ENCODE results near the gene VWF.

VWF gene

GRCh38 chr12:6031001-6031400 lies 93.5 kb downstream of the VWF start:
- Histone ChIP-seq H3K4me3 (replicated peaks; ENCODE audit: insufficient read depth, low read length) (no peak overlapping the region), H3K27me3 (ENCODE audit: insufficient read depth, poor library complexity, severe bottlenecking) (no peaks in the 10 kb centered on the region), H3K27ac (replicated peaks) (no peak overlapping the region)
- TF ChIP-seq POLR2AphosphoS5 (IDR thresholded peaks at IDR 0.05; ENCODE audit: low read depth) (no peak), GABPA (IDR thresholded peaks at IDR 0.05; ENCODE audit: low read depth) (no peak), CTCF (IDR thresholded peaks at IDR 0.05; ENCODE audit: insufficient read depth, low read length) (no peak), SPI1 (IDR thresholded peaks at IDR 0.05; ENCODE audit: borderline replicate concordance, low read depth) (no peak), REST (IDR thresholded peaks at IDR 0.05; ENCODE audit: insufficient replicate concordance, low read depth) (no peak)
- no peak for DNase-seq (ENCODE audit: low read depth in 1 of 2, low spot score in 1 of 2)

- H3K27me3 ChIP-seq (ENCODE audit: insufficient read depth, poor library complexity, severe bottlenecking) = no peaks in the 10 kb centered on the region
- H3K4me3 ChIP-seq (replicated peaks; ENCODE audit: insufficient read depth, low read length) = no peak overlapping the region
- no peak overlapping the region for H3K27ac ChIP-seq (replicated peaks)
- no peak for DNase-seq (ENCODE audit: low read depth in 1 of 2, low spot score in 1 of 2)
- TF ChIP-seq GABPA (IDR thresholded peaks at IDR 0.05; ENCODE audit: low read depth) = no peak
- TF ChIP-seq REST (IDR thresholded peaks at IDR 0.05; ENCODE audit: insufficient replicate concordance, low read depth) = no peak
- TF ChIP-seq SPI1 (IDR thresholded peaks at IDR 0.05; ENCODE audit: borderline replicate concordance, low read depth) = no peak
- TF ChIP-seq CTCF (IDR thresholded peaks at IDR 0.05; ENCODE audit: insufficient read depth, low read length) = no peak
These were observed 94.4 kb downstream of the VWF start for GRCh38 chr12:6030081-6030480.

GRCh38 chr12:6029401-6029800 lies 95.1 kb downstream of the VWF start:
- no peak for TF ChIP-seq SPI1 (IDR thresholded peaks at IDR 0.05; ENCODE audit: borderline replicate concordance, low read depth)
- TF ChIP-seq CTCF (IDR thresholded peaks at IDR 0.05; ENCODE audit: insufficient read depth, low read length) = no peak
- TF ChIP-seq POLR2AphosphoS5 (IDR thresholded peaks at IDR 0.05; ENCODE audit: low read depth) = no peak
- no peak for TF ChIP-seq REST (IDR thresholded peaks at IDR 0.05; ENCODE audit: insufficient replicate concordance, low read depth)
- no peak for TF ChIP-seq GABPA (IDR thresholded peaks at IDR 0.05; ENCODE audit: low read depth)
- Histone ChIP-seq H3K27me3 (ENCODE audit: insufficient read depth, poor library complexity, severe bottlenecking) (no peaks in the 10 kb centered on the region), H3K27ac (replicated peaks) (no peak overlapping the region), H3K4me3 (replicated peaks; ENCODE audit: insufficient read depth, low read length) (no peak overlapping the region)
- DNase-seq (ENCODE audit: low read depth in 1 of 2, low spot score in 1 of 2) = no peak
